GM19099 (cell line): Measurements from ENCODE around the gene GSAP.

Experiments
- POLR2A ChIP-seq: IDR thresholded peaks from 3 replicates; pipeline ENCODE4 v1.6.1; 2011; ENCODE audit warnings: low read depth; ENCODE audit not compliant: insufficient read length; ENCODE audit errors: extremely low read depth

GSAP gene

GRCh38 chr7:77269360-77270093 is 146.6 kb downstream of the GSAP start:
- TF ChIP-seq POLR2A: no peak

- TF ChIP-seq POLR2A: no peak
Measured at GRCh38 chr7:77266291-77266794, 149.8 kb downstream of the GSAP start.

- no peak for TF ChIP-seq POLR2A
Measured at GRCh38 chr7:77265666-77266065, 150.5 kb downstream of the GSAP start.

- TF ChIP-seq POLR2A: no peak
Measured at GRCh38 chr7:77262316-77262715, 153.8 kb downstream of the GSAP start.
